GM18870 (cell line): ENCODE results near the gene FARP1.

ENCODE experiments used
- ATAC-seq: cut with Tn5 transposase; IDR thresholded peaks from one replicate; pipeline ENCODE4 v1.9.1; 2021; ENCODE audit warnings: moderate library complexity; ENCODE audit not compliant: unreplicated experiment

FARP1 gene

DNA sequence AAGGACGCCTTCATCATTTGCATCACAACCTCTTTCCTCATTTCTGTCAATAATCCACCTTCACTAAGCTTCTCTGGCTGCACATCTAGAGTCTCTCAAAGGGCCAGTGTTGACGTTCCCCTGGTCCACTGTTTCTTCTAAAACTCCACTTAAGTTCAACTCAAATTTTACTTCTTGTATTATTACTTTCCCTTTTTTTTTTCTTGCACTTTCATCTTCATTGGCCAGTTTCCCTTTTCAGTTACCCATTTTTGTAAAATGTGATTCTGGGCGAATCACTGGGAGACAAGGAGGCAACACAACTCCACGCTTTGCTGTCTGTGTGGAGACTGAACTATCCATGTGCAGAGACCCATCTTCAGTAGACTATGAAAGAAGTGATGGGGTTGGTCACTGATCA is 162.8 kb downstream of the FARP1 start:
- ATAC-seq: no peak

DNA sequence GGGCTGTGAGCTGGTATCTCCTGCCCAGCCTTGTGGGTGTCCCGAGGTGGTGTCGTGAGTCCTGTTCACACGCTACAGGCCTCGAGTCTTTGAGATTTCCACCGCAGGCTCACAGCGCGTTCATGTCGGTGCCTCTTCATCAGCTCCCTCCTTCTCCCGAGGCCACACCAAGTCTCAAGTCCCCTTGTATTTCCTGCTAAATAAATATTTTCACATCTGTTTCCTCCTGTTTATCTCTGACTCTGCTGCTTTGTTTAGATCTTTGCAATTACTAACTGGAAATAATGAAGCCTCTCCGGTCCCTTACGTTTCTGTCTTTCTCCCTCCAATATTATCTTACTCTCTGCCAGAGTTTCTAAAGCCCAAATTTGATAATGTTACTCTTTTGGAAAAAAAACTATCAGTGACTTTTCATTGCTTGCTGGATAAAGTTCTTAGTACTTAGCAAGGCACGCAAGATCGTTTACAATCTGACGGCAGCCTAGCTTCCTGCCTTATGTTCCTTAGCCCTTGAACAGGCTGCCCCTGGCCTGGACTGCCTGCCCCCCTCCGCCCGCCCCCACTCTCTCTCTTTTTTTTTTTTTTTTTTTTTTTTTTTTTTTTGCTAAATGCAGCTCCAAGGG is 164.7 kb downstream of the FARP1 start:
- ATAC-seq: no peak

DNA sequence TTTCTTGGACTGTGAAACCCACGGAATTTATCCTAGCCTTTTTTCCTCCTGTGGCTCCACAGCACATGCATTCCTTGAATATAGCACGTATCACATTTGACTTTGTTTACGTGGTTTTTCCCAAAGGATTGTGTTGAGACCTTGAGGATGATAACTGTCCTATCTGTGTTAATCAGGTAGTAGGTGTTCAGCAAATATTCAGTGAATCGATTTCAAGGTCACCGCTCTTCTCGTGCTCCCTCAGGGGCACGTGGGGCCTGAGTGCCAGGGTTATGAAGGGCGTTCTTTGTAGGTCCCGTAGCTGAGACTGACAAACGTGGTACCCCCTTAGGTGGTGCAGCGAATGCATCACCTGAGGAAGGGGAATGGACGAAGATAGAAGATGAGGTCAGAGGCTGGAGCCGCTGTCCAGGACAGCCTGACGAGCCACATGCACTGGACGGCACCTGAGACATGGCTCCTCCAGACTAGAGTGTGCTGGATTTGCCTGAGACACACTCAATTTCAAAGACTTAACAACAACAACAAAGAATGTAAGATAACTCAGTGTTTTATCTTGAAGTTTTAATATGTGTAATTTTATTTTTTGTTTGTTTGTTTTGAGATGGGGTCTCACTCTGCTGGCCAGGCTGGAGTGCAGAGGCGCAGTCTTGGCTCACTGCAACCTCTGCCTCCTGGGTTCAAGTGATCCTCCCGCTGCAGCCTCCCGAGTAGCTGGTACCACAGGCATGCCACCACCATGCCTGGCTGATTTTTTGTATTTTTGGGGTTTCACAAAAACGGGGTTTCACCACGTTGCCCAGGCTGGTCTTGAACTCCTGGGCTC is 165.4 kb downstream of the FARP1 start:
- ATAC-seq: no peak

DNA sequence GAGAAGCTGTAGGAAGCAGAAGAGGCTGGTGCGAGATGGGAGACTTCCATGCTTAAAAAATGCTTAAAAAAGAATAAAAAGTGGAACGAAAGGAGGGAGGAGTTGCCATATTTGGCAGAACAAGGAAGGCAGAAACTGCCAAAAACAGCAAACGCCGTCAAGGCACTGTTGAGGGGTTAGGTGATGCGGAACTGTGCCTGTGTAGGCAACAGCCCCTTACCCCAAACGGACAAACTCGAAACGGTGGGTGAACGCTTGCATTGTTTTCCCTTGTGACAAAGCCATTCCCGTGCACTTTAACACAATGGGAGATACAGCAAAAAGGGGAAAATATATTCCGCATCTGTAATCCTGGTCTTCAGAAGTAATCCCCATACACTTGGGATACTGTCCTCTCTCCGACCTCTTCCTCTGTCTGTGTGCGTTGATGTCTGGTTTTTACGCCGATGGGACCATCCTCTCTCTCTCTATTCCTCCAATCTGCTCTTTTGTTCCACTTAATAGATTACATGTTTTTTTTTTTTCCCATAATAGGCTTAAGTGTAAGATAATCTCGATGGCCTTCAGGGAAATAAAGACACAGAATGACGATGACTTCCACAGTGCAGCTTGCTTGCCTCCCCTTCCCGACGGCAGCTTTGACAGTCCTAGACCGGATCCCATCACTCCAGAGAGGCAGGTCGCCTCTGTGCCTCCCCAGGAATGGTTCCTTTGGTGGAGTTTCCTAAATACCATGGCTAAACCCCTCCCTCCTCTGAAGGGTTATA is 166.9 kb downstream of the FARP1 start:
- ATAC-seq: no peak

DNA sequence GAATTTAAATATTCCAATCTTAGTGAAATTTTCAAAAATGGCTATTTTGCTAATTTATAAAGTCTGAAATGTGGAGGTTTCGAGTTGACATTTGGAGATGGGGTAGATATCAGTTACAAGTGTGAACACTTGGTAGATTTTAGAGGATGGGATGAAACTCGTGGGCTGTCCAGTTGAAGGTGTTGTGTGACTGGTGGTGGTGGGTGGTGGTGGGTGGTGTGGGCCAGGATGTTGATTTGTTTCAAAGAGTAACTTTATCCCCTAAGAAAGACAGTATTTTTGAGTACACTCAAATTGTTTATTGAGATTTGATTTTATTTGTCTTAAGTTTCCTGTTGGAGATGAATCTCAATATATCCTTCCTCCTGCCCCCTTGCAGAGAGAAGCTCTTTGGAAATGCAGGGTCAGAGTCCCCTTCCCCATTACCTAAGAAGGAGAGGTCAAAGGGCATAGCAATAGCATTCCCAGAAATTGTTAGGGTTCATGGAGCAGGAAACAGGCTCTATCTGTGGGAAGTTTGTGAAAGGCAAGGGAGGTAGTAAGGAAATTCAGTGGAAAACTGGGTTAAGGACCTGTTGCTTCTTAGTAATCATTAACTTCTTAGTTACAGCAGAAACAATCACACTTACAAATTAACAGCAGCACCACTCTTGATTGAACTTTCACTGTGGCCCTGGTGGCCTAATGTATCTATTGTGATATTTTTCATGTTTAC is 167.7 kb downstream of the FARP1 start:
- no peak for ATAC-seq

DNA sequence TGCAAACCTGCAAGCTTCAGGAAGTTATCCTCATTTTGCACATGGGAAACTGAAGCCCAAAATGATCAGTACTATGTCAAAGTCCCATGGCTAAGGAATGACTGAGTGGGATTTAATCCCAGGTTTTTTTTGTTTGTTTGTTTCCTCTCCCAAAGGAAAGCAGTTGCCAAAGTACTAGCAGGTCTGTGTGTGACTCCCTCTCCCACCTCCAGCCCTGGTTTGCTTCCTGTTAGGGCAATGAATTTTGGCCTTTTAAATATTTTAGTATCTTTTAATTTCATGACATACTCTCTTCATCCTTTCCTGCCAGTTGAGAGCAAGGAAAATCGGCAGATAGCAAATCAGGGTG is 168.3 kb downstream of the FARP1 start:
- ATAC-seq: no peak

DNA sequence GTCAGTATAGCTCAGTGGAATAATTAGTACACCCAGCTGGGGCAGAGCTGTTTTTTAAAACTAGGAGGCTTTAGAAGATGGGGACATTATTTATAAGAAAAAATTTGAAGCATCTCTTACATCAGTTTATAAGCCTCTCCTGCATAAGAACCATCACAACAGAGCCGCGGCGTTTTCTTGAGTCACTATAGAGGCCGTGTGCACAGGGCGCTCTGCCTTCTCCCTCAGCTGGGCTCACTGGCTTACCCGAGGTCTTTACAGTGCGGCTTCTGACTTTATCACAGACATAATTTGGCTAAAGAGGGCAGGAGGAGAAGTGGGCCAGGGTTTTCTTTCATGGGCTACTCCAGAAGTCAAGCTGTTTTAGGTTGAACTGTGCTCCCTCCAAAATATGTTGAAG is 169.7 kb downstream of the FARP1 start:
- no peak for ATAC-seq

DNA sequence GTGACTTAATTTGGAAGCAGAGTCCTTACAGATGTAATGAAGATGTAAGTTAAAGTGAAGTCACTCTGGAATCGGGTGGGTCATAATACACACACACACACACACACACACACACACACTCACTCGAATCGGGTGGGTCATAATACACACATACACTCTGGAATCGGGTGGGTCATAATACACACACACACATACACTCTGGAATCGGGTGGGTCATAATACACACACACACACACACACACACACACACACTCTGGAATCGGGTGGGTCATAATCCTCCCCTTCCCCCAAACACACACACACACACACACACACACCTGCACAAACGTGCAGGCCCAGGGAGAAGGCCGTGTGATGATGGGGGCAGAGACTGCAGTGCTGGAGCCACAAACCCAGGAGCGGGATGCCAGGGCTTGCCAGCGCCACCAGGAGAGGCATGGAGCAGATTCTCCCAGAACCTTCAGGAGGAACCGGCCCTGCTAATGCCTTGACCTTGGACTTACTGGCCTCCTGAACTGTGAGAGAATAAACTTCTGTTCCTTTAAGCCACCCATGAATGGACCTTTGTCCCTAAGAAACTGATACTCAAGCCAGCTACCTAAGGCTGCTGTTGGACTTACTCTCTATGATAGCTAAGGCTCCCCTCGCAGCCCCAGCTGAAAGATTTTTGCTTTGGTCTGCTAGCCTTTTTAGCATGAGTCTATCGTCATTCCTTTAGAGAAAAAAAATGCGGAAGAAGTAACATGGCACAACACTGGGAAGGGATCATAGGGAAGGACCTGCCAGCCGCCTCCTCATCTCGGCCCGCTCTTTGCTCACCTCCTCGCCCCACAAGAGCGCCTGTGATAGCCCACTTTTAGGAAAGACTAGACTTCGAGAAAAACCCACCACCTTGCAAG is 170.4 kb downstream of the FARP1 start:
- no peak for ATAC-seq

DNA sequence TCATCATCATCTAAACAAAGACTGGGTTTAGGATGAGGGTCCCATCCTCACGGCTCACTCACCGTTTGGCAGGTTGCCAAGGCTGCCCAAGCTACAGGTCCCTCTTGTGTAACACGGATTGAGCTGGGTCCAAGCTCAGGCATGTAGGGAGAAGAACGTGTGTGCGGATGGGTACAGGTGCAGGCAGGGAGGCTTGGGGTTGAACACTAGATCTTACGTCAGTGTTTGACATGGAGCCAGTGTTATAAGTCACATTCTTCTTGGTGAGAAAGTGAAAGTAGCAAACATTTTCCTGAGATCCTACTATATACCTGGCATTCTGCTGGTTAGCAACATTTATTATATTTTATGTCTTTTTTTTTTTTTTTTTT is 171.0 kb downstream of the FARP1 start:
- ATAC-seq: no peak

DNA sequence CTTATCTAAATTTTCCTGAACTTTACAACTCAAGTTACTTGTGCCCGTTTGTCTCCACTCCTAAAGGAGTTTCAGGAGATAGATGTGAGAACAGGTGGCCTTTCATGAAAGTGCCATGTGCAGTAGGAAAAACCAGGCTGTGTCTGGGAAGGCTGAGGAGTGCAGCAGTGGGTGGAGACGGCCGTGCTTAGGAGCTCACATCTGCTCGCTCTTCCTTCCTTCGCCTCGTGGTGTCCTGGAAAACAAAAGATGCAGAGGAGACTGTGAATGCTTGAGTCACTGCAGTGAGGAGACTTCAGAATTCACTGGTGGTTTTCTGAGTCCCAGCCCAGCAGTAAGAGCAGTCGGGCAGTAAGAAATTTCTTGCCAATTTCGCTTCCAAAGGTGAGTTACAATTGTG is 172.6 kb downstream of the FARP1 start:
- ATAC-seq: no peak

DNA sequence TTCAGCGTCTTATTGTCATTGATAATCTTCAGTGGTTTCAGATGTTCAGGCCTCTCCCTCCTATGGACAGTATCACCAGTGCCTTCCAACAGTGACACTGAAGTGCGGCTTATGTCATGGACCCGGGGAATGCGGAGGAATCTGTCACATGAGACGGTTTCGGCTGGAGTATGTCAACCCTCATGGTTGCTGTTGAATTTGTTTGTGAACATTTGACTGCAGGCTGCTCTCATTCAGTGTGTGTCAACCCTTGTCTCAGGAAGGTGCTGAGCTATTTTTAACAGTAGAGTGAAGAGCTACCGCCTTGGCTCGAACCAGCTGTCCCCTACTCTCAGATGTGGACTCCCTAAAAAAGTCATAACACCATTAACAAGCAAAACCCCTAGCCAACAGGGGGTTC is 173.0 kb downstream of the FARP1 start:
- no peak for ATAC-seq

DNA sequence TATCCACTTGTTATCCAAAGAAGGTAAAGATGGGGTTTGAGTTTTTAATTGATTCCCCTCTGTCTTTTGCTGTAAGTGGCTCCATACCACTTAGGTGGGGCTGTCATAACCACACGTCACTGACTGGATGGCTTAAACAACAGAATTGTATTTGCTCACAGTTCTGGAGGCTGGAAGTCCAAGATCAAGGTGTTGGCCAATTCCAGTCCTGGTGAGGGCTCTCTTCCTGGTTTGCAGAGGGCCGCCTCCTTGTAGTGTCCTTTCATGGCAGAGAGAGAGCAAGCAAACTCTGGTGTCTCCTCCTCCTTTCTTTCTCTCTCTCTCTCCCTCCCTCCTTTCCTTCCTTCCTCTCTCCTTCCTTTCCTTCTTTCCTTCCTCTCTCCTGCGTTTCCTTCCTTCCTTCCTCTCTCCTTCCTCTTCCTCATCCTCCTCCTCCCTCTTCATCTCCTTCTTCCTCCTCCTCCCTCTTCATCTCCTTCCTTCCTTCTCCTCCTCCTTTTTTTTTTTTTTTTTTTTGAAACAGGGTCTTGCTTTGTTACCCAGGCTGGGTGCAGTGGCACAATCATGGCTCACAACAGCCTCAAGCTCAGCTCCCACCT is 174.8 kb downstream of the FARP1 start:
- ATAC-seq: no peak

DNA sequence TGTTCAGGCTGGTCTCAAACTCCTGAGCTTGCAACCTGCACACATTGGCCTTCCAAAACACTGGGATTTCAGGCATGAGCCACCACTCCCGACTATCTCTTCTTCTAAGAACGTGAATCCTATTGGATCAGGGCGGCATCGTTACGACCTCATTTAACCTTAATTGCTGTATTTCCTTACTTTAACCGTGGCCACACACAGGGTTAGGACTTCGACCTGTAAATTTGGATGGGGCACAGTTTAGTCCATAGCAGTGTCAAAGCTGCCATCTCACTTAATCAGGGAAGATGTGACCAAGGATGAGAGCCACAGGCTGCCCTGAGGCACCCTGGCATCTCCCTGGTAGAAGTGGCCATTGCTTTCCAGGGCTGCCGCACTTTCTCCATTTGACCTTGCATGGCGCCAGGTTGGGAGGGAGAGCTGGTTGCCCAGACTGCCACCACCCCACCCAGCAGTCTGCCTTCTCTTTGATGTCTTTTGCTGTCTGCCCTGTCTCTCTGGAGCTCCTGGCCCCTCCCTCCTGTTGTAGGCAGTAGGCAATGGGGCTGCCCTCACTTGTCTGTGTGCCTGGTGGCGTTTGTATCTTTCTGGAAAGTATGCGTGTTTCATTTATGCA is 175.5 kb downstream of the FARP1 start:
- ATAC-seq: no peak

DNA sequence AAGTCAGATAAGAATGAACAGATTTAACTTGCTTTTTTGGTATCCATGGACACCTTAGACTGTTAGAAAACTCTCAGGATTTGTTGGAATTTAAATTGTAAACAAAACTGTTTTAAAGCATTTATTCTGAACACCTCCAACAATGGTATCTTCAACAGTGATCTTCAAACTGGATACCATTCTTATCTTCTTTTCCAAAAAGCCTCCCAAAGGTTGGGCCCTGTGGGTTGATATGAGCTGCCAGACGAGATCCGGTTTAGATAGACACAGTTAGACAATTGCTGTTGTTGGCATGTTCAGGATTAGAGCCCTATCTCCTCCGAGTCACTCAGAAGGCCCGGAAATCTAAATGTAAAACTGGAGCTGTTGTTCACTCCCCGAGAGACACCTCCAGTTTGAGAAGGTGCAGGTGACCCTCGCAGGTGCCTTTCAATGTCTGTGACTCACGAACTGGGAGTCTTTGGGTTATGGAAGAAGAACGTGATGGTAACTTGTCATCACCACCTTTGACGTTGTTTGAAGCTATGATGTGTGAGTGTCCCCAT is 177.7 kb downstream of the FARP1 start:
- no peak for ATAC-seq

DNA sequence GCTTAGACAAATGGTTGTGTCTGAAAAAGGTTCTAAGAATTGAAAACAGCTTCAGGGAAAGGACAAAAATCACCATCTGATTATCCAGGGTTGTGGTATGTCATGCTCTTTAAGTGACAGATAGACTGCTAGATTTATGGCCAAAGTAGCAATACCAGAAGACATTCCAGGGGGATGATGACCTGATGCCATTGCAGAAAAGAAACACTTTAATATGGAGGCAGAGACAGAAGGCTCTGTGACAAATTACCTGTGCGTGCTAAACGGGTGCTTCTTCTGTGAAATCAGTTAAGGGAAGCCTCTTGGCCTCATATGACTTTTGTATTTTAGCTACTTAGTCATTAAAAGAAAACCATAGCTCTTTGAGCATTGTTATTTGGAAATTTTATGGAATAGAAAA is 178.5 kb downstream of the FARP1 start:
- ATAC-seq: no peak

DNA sequence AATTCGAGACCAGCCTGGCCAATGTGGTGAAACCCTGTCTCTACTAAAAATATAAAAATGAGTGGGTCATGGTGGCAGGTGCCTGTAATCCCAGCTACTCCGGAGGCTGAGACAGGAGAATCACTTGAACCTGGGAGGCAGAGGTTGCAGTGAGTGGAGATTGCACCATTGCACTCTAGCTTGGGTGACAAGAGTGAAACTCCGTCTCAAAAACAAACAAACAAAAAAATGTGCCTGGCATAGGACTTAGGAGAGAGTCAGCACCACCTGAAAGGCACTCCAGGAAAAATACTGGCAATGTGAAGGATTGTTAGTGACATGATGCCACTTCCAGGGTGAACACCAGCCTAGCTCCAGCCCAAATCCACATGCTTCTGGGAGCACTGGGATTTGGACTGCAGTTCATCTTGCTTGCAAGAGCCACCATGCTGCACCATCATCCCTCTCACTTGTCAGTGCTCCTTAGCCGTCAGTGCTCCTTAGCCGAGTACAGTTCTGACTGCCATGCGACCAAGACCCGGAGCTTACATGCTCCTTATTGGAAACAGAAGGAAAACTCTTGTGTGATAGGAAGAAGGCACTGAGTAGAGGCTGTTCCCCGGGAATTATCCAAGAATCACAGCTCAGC is 179.3 kb downstream of the FARP1 start:
- no peak for ATAC-seq

DNA sequence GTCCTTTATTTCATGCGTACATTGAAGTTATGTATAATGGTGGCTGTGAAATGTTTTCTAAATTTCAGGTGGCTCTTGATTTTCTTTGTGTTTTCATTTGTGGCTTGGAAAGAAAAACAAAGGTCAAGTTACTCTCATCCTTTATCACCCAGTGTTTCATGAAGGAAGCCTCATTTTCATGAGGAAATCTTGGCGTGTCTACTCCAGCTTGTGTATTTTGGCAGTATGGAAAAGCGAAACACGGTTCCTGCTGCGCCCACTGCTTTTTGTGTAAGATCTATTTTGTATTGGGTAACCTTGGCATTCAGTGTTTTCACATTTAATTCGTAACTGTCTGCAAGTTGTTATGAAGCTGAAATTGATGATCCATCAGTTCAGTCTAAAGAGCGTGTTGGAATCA is 181.2 kb downstream of the FARP1 start:
- no peak for ATAC-seq

DNA sequence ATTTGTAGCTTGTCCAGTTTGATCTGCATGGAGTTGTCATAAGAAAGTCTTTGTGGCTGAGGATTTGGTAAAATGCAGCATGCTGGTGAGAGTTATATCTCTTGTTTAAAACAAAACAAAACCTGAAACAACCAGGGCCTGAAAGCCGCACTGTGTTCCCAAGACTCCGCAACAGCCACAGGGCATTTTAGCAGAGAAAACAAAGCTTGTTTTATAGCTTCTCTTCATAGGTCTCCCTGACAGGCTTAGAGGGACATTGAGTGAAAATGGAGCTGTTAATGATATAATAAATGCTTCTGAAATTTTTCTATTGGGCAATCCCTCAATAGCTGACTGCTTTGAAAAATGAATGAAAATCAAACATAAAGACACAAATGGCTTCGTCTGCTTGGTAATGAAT is 182.8 kb downstream of the FARP1 start:
- ATAC-seq: no peak

DNA sequence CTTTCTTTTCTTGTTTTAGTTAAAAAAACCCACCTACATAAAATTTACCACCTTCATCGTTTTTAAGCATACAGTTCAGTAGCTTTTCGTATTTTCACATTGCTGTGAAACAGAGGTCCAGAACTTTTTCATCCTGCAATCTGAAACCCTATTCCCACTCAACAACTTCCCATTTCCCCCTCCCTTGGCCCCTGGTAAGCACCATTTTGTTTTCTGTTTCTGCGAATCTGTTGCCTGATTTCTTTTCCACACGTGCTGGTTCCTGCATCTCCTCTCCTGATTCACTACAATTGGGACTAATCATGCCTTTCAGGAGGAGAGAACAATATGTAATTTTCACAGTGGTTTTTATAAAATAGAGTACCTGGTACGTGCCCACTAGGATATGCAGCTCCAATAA is 183.4 kb downstream of the FARP1 start:
- no peak for ATAC-seq
